Panc1 (cell line): Measurements from ENCODE around the gene B3GALNT1.

ENCODE experiments used
- CTCF ChIP-seq: fragments of 450-650 bp; IDR thresholded peaks from 2 replicates; pipeline ENCODE4 v1.5.1; 2017; ENCODE audit warnings: mild to moderate bottlenecking
- POLR2AphosphoS5 ChIP-seq: IDR thresholded peaks from 2 replicates; pipeline ENCODE4 v1.6.1; 2012; ENCODE audit warnings: mild to moderate bottlenecking, low read depth, low read length, moderate library complexity
- REST ChIP-seq, 2 experiments: IDR thresholded peaks; 2 replicates each; pipeline ENCODE4 v1.6.1; 2011 to 2012; ENCODE audit warnings: low read depth in 2 of 2, control low read depth in 1 of 2, low read length in 1 of 2, mild to moderate bottlenecking in 1 of 2, moderate library complexity in 1 of 2; ENCODE audit not compliant: insufficient read depth in 1 of 2
- SIN3A ChIP-seq: IDR thresholded peaks from 2 replicates; pipeline ENCODE4 v1.6.1; 2012; ENCODE audit warnings: low read depth, mild to moderate bottlenecking, low read length, moderate library complexity, borderline replicate concordance; ENCODE audit not compliant: insufficient read depth

- TF ChIP-seq POLR2AphosphoS5 (no peak), CTCF (no peak), REST (IDR thresholded peaks at IDR 0.05; ENCODE audit: insufficient read depth in 1 of 2, low read depth in 2 of 2, low read length in 1 of 2) (no peak), SIN3A (no peak)
Observed at GRCh38 chr3:161070252-161070930, 34.8 kb downstream of the B3GALNT1 start.
